HG02870 (cell line): ENCODE measurements around the gene ANKRD44.
"Not testable (repeated sequence)": the region's sequence is repeated elsewhere in the genome, so short reads cannot be mapped to it uniquely, and the experiment has no call there.

Experiments used
- ATAC-seq: cut with Tn5 transposase; IDR thresholded peaks from one replicate; pipeline ENCODE4 v1.9.1; 2021; ENCODE audit warnings: mild to moderate bottlenecking, moderate library complexity; ENCODE audit not compliant: unreplicated experiment

Gene ANKRD44

GRCh38 chr2:197085665-197086064 is 224.9 kb downstream of the ANKRD44 start:
- ATAC-seq = no peak

- ATAC-seq = no peak
These were observed 229.3 kb downstream of the ANKRD44 start for GRCh38 chr2:197081294-197081693.

- ATAC-seq = no peak
These were observed 229.9 kb downstream of the ANKRD44 start for GRCh38 chr2:197080578-197081216.

GRCh38 chr2:197079832-197080555 is 230.6 kb downstream of the ANKRD44 start:
- ATAC-seq = no peak

GRCh38 chr2:197079414-197079813 is 231.2 kb downstream of the ANKRD44 start:
- ATAC-seq = no peak

GRCh38 chr2:197078535-197078934 is 232.0 kb downstream of the ANKRD44 start:
- ATAC-seq = no peak

GRCh38 chr2:197077336-197077735 is 233.2 kb downstream of the ANKRD44 start:
- ATAC-seq = no peak

GRCh38 chr2:197076652-197077051 is 233.9 kb downstream of the ANKRD44 start:
- no peak for ATAC-seq

GRCh38 chr2:197075754-197076337 is 234.7 kb downstream of the ANKRD44 start:
- no peak for ATAC-seq

GRCh38 chr2:197075281-197075680 is 235.3 kb downstream of the ANKRD44 start:
- ATAC-seq = no peak

- ATAC-seq = no peak
These were observed 236.7 kb downstream of the ANKRD44 start for GRCh38 chr2:197073701-197074433.

GRCh38 chr2:197073270-197073669 is 237.3 kb downstream of the ANKRD44 start:
- no peak for ATAC-seq

GRCh38 chr2:197072533-197072932 is 238.0 kb downstream of the ANKRD44 start:
- ATAC-seq = no peak

- ATAC-seq = no peak
These were observed 238.7 kb downstream of the ANKRD44 start for GRCh38 chr2:197071790-197072436.

- ATAC-seq = no peak
These were observed 239.4 kb downstream of the ANKRD44 start for GRCh38 chr2:197071213-197071612.

GRCh38 chr2:197069958-197070357 is 240.6 kb downstream of the ANKRD44 start:
- no peak for ATAC-seq

GRCh38 chr2:197062574-197062973 is 248.0 kb downstream of the ANKRD44 start:
- not testable (repeated sequence) for ATAC-seq

- ATAC-seq = no peak
These were observed 251.1 kb downstream of the ANKRD44 start for GRCh38 chr2:197059477-197059876.

- no peak for ATAC-seq
These were observed 251.7 kb downstream of the ANKRD44 start for GRCh38 chr2:197058777-197059300.

- no peak for ATAC-seq
These were observed 252.6 kb downstream of the ANKRD44 start for GRCh38 chr2:197057959-197058358.

GRCh38 chr2:197055045-197055444 is 255.5 kb downstream of the ANKRD44 start:
- ATAC-seq = no peak
